IMR-90 (cell line): ENCODE results near the gene CPXCR1. TPM values are rescaled to one million over a fixed set of nuclear protein-coding genes. Genes with fewer than 3 reads are reported as not detected.

Experiments used
- ATAC-seq: fragments of 200-7000 bp; cut with Tn5 transposase; 2 replicates; pipeline ENCODE4 v1.9.1; 2020; ENCODE audit warnings: low read depth, mild to moderate bottlenecking, moderate library complexity
- BruUV-seq: library from RNA; stranded (reverse); fragments of 400-500 nt; replicated peaks from 2 replicates; lab custom pipeline; 2021; lab: Mats Ljungman, UMichigan
- CTCF ChIA-PET: fragments of 300-600 bp; formaldehyde crosslinking; extraction: SDS; loops from one replicate; lab custom pipeline; 2021; ENCODE audit warnings: antibody characterized with exemption; lab: Yijun Ruan, JAX
- POLR2A ChIA-PET: fragments of 300-600 bp; sonication (Branson Sonifier 250); formaldehyde crosslinking; loops from one replicate; lab custom pipeline; 2022; ENCODE audit warnings: antibody characterized with exemption; ENCODE audit not compliant: unreplicated experiment; lab: Charles Lee
- DNase-seq: peaks from one replicate; pipeline ENCODE4 v3.0.0; 2013
- H2AFZ ChIP-seq: replicated peaks from 2 replicates; pipeline ENCODE3; 2013; ENCODE audit warnings: low read length, mild to moderate bottlenecking; ENCODE audit not compliant: poor library complexity
- H2AK5ac ChIP-seq: 2 replicates; pipeline ENCODE4 v1.6.1; 2013; ENCODE audit warnings: low read depth, low read length, inconsistent platforms
- H2AK9ac ChIP-seq: replicated peaks from 2 replicates; pipeline ENCODE3; 2013; ENCODE audit warnings: mild to moderate bottlenecking, low read depth, low read length, moderate library complexity; ENCODE audit not compliant: poor library complexity
- H2BK120ac ChIP-seq: 2 replicates; pipeline ENCODE4 v1.6.1; 2013; ENCODE audit warnings: low read depth, low read length, inconsistent platforms
- H2BK15ac ChIP-seq: 3 replicates; pipeline ENCODE4 v1.6.1; 2013; ENCODE audit warnings: low read depth, low read length, inconsistent platforms
- H2BK20ac ChIP-seq: 2 replicates; pipeline ENCODE4 v1.6.1; 2013; ENCODE audit warnings: low read depth, mild to moderate bottlenecking, inconsistent platforms, low read length, moderate library complexity
- H2BK5ac ChIP-seq: 2 replicates; pipeline ENCODE4 v1.6.1; 2013; ENCODE audit warnings: mild to moderate bottlenecking, low read depth, low read length, inconsistent platforms; ENCODE audit not compliant: poor library complexity, severe bottlenecking
- H3K14ac ChIP-seq: replicated peaks from 2 replicates; pipeline ENCODE4 v1.6.1; 2013; ENCODE audit warnings: low read depth, low read length, inconsistent platforms
- H3K18ac ChIP-seq: 2 replicates; pipeline ENCODE4 v1.6.1; 2013; ENCODE audit warnings: low read depth, low read length, control low read depth
- H3K23ac ChIP-seq: 2 replicates; pipeline ENCODE4 v1.6.1; 2013; ENCODE audit warnings: low read depth, low read length, inconsistent platforms
- H3K27ac ChIP-seq: 2 replicates; pipeline ENCODE4 v1.5.1; 2013; ENCODE audit warnings: mild to moderate bottlenecking, control low read depth, low read length; ENCODE audit not compliant: insufficient read depth
- H3K27me3 ChIP-seq: 2 replicates; pipeline ENCODE4 v1.6.1; 2013; ENCODE audit warnings: low read length; ENCODE audit not compliant: control insufficient read depth, insufficient read depth
- H3K36me3 ChIP-seq: 2 replicates; pipeline ENCODE4 v1.6.1; 2013; ENCODE audit warnings: low read length, mixed read lengths; ENCODE audit not compliant: control insufficient read depth, insufficient read depth
- H3K4ac ChIP-seq: 2 replicates; pipeline ENCODE4 v1.6.1; 2013; ENCODE audit warnings: low read depth, low read length, inconsistent platforms
- H3K4me1 ChIP-seq: 2 replicates; pipeline ENCODE4 v1.6.1; 2013; ENCODE audit warnings: low read length, mixed read lengths; ENCODE audit not compliant: control insufficient read depth, insufficient read depth
- H3K4me2 ChIP-seq: 2 replicates; pipeline ENCODE4 v1.6.1; 2013; ENCODE audit warnings: low read depth, mild to moderate bottlenecking, control low read depth, low read length, moderate library complexity
- H3K4me3 ChIP-seq: 2 replicates; pipeline ENCODE4 v1.5.1; 2013; ENCODE audit warnings: low read depth, mild to moderate bottlenecking, control low read depth, low read length, moderate library complexity; ENCODE audit not compliant: insufficient read depth
- H3K56ac ChIP-seq: 2 replicates; pipeline ENCODE4 v1.6.1; 2013; ENCODE audit warnings: low read length, inconsistent platforms; ENCODE audit not compliant: insufficient read depth; ENCODE audit errors: extremely low read depth
- H3K79me1 ChIP-seq, 2 experiments: 2 replicates each; pipeline ENCODE4 v1.6.1; 2013; ENCODE audit warnings: low read length in 2 of 2, inconsistent platforms in 1 of 2, low read depth in 1 of 2
- H3K9ac ChIP-seq: 2 replicates; pipeline ENCODE4 v1.6.1; 2013; ENCODE audit warnings: low read depth, low read length, control low read depth
- H3K9me1 ChIP-seq: 2 replicates; pipeline ENCODE4 v1.6.1; 2013; ENCODE audit warnings: low read length, inconsistent platforms; ENCODE audit not compliant: insufficient read depth
- H3K9me3 ChIP-seq: 2 replicates; pipeline ENCODE4 v1.6.1; 2013; ENCODE audit warnings: low read length; ENCODE audit not compliant: control insufficient read depth, insufficient read depth
- H4K20me1 ChIP-seq: 2 replicates; pipeline ENCODE4 v1.6.1; 2013; ENCODE audit warnings: low read length, inconsistent platforms; ENCODE audit not compliant: insufficient read depth
- H4K5ac ChIP-seq: 2 replicates; pipeline ENCODE4 v1.6.1; 2013; ENCODE audit warnings: mild to moderate bottlenecking, low read depth, low read length, control low read depth
- H4K8ac ChIP-seq, 2 experiments: 2 replicates each; pipeline ENCODE4 v1.6.1; 2013; ENCODE audit warnings: low read depth in 2 of 2, low read length in 2 of 2, control low read depth in 1 of 2, inconsistent platforms in 1 of 2
- H4K91ac ChIP-seq: 2 replicates; pipeline ENCODE4 v1.6.1; 2013; ENCODE audit warnings: low read depth, low read length, inconsistent platforms; ENCODE audit not compliant: insufficient read depth
- BHLHE40 ChIP-seq: fragments of 150-350 bp; IDR thresholded peaks from 2 replicates; pipeline ENCODE4 v1.6.1; 2016; ENCODE audit warnings: mild to moderate bottlenecking, low read depth, low read length
- CEBPB ChIP-seq: IDR thresholded peaks from 2 replicates; pipeline ENCODE4 v1.6.1; 2012; ENCODE audit warnings: low read depth, low read length, improper control_type of control experiment
- CHD1 ChIP-seq: IDR thresholded peaks from 2 replicates; pipeline ENCODE4 v1.6.1; 2012; ENCODE audit warnings: low read depth, low read length, improper control_type of control experiment
- FOS ChIP-seq: fragments of 150-350 bp; IDR thresholded peaks from 2 replicates; pipeline ENCODE4 v1.6.1; 2016; ENCODE audit warnings: low read depth, low read length
- MAFK ChIP-seq: IDR thresholded peaks from 2 replicates; pipeline ENCODE4 v1.6.1; 2012; ENCODE audit warnings: low read depth, low read length, improper control_type of control experiment
- MAZ ChIP-seq: IDR thresholded peaks from 2 replicates; pipeline ENCODE4 v1.6.1; 2012; ENCODE audit warnings: low read depth, mild to moderate bottlenecking, low read length, improper control_type of control experiment, moderate library complexity, borderline replicate concordance
- MXI1 ChIP-seq: IDR thresholded peaks from 2 replicates; pipeline ENCODE4 v1.6.1; 2012; ENCODE audit warnings: low read depth, mild to moderate bottlenecking, low read length, moderate library complexity, borderline replicate concordance
- NFE2L2 ChIP-seq: fragments of 150-350 bp; IDR thresholded peaks from 2 replicates; pipeline ENCODE4 v1.6.1; 2016; ENCODE audit warnings: low read depth, mild to moderate bottlenecking, low read length
- POLR2A ChIP-seq: IDR thresholded peaks from 2 replicates; pipeline ENCODE4 v1.6.1; 2012; ENCODE audit warnings: mild to moderate bottlenecking, low read depth, low read length
- RAD21 ChIP-seq: IDR thresholded peaks from 2 replicates; pipeline ENCODE4 v1.6.1; 2012; ENCODE audit warnings: low read length, improper control_type of control experiment
- RCOR1 ChIP-seq: IDR thresholded peaks from 2 replicates; pipeline ENCODE4 v1.6.1; 2012; ENCODE audit warnings: mild to moderate bottlenecking, low read length, improper control_type of control experiment; ENCODE audit not compliant: insufficient replicate concordance
- RFX5 ChIP-seq: IDR thresholded peaks from 2 replicates; pipeline ENCODE4 v1.8.0; 2012; ENCODE audit warnings: low read depth, mild to moderate bottlenecking, low read length, moderate library complexity
- SMC3 ChIP-seq: fragments of 150-350 bp; IDR thresholded peaks from 2 replicates; pipeline ENCODE4 v1.6.1; 2016; ENCODE audit warnings: low read depth, mild to moderate bottlenecking, antibody characterized with exemption, low read length, moderate library complexity
- WGBS, 2 experiments: methylation state at CpG; one replicate each; pipeline versions ENCODE4 v1.1.5 to v1.1.7; 2013; ENCODE audit warnings: missing lambda C conversion rate in 2 of 2; ENCODE audit not compliant: insufficient read length in 1 of 2; ENCODE audit errors: extremely low coverage in 2 of 2; 5-methylcytosine and 5-hydroxymethylcytosine counted together
- dilution Hi-C: fragments of 300-500 bp; cut with HindIII; formaldehyde crosslinking; loops from one replicate; pipeline ENCODE4 v1.14.3; 2018; ENCODE audit warnings: low sequenced_read_pairs; ENCODE audit not compliant: unreplicated experiment
- in situ Hi-C: fragments of 300-500 bp; cut with MboI; formaldehyde crosslinking; loops from 3 replicates; pipeline ENCODE4 v1.14.3; 2019; ENCODE audit warnings: low sequenced_read_pairs, inconsistent platforms, mixed read lengths
- intact Hi-C: fragments of 100-400 bp; cut with micrococcal nuclease; formaldehyde crosslinking; loops from 2 replicates; pipeline ENCODE4 v1.10.0; 2022
- polyA plus RNA-seq, 3 experiments: library from polyadenylated mRNA; depleted of rRNA; stranded (reverse); fragments of >200 nt; gene quantifications; 2 replicates each; pipeline ENCODE4 v1.2.3, GENCODE V29; 2012; ENCODE audit warnings: low replicate concordance in 1 of 3
- total RNA-seq: library from RNA; depleted of rRNA; stranded (reverse); fragments of >200 nt; gene quantifications from 2 replicates; pipeline ENCODE4 v1.2.3, GENCODE V29; 2012
- TF ChIP-seq, protein P1 (sequence below): fragments of 150-350 bp; IDR thresholded peaks from 2 replicates; pipeline ENCODE4 v1.6.1; 2016; ENCODE audit warnings: low read depth, mild to moderate bottlenecking, low read length, moderate library complexity, borderline replicate concordance
- TF ChIP-seq, protein P2 (sequence below): conservative IDR thresholded peaks from 2 replicates; pipeline ENCODE4 v1.5.1; 2012; ENCODE audit warnings: mild to moderate bottlenecking, low read depth, low read length, improper control_type of control experiment
- TF ChIP-seq, protein P3 (sequence below): fragments of 150-350 bp; IDR thresholded peaks from 2 replicates; pipeline ENCODE4 v1.6.1; 2017; ENCODE audit warnings: mild to moderate bottlenecking, antibody characterized with exemption, low read length, low read depth

The CPXCR1 gene
- total and polyA plus RNA-seq, 2 of the 4 experiments (the other 2 are of a cell fraction) = not detected

DNA sequence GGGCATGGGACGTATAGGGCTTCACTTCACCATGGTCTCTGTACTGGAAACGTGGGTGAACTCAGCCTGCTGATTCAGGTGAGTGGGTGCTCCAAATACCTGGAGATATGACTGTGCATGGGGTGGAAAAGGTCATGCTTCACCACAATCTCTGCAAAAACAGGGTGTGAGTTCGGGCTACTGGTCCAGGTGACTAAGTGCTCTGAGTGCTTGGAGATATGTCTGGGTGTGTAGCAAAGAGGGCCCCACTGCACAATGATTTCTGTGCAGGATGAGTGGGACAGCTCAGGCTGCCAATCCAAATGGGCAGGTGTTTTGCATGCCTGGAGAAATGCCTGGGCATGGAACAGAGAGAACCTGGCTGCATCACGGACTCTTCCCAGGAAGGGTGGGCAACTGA lies 11.2 kb upstream of the CPXCR1 start:
- dilution Hi-C loops (no loop called here), in situ Hi-C loops (no loop called here), intact Hi-C loops (no loop called here)
- DNase-seq (no peak), ATAC-seq (no peak)
- Histone ChIP-seq H2AK5ac (no peak overlapping the region), H3K56ac (no peak overlapping the region), H3K18ac (no peak overlapping the region), H3K9ac (no peak overlapping the region), H2AK9ac (no peak overlapping the region), H3K9me1 (no peaks in the 10 kb centered on the region), H2BK20ac (no peak overlapping the region), H3K4me1 (no peaks in the 10 kb centered on the region), H3K36me3 (no peaks in the 10 kb centered on the region), H3K79me1 (no peaks in the 10 kb centered on the region), H2AFZ (no peak overlapping the region), H4K8ac (no peak overlapping the region), H4K20me1 (no peaks in the 10 kb centered on the region), H3K14ac (no peak overlapping the region), H3K4me2 (no peak overlapping the region), H3K23ac (no peak overlapping the region), H4K5ac (no peak overlapping the region), H3K9me3 (peaks cover 2% of the 10 kb centered on the region; the same call in 1 of the 2 replicates), H3K4me3 (no peak overlapping the region), H3K27ac (no peak overlapping the region), H3K4ac (no peak overlapping the region), H2BK15ac (no peak overlapping the region), H2BK120ac (no peak overlapping the region), H3K27me3 (no peaks in the 10 kb centered on the region; the same call in 1 of the 2 replicates), H2BK5ac (no peak overlapping the region), H4K91ac (no peak overlapping the region)
- WGBS, 2 experiments = 0% methylated on average over 1 of the region's 4 CpGs; no CpG with 5 or more reads in 1 of the 2 experiments
- CTCF ChIA-PET = no interaction called here
- TF ChIP-seq RFX5 = no peak
- no peak for TF ChIP-seq CEBPB
- no peak for TF ChIP-seq MXI1
- TF ChIP-seq BHLHE40 = no peak
- TF ChIP-seq MAZ = no peak
- TF ChIP-seq, protein P1, sequence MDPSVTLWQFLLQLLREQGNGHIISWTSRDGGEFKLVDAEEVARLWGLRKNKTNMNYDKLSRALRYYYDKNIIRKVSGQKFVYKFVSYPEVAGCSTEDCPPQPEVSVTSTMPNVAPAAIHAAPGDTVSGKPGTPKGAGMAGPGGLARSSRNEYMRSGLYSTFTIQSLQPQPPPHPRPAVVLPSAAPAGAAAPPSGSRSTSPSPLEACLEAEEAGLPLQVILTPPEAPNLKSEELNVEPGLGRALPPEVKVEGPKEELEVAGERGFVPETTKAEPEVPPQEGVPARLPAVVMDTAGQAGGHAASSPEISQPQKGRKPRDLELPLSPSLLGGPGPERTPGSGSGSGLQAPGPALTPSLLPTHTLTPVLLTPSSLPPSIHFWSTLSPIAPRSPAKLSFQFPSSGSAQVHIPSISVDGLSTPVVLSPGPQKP = no peak
- TF ChIP-seq RAD21 = no peak
- TF ChIP-seq RCOR1 = no peak
- TF ChIP-seq NFE2L2 = no peak
- no peak for TF ChIP-seq FOS
- TF ChIP-seq, protein P2, sequence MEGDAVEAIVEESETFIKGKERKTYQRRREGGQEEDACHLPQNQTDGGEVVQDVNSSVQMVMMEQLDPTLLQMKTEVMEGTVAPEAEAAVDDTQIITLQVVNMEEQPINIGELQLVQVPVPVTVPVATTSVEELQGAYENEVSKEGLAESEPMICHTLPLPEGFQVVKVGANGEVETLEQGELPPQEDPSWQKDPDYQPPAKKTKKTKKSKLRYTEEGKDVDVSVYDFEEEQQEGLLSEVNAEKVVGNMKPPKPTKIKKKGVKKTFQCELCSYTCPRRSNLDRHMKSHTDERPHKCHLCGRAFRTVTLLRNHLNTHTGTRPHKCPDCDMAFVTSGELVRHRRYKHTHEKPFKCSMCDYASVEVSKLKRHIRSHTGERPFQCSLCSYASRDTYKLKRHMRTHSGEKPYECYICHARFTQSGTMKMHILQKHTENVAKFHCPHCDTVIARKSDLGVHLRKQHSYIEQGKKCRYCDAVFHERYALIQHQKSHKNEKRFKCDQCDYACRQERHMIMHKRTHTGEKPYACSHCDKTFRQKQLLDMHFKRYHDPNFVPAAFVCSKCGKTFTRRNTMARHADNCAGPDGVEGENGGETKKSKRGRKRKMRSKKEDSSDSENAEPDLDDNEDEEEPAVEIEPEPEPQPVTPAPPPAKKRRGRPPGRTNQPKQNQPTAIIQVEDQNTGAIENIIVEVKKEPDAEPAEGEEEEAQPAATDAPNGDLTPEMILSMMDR = no peak
- TF ChIP-seq, protein P3, sequence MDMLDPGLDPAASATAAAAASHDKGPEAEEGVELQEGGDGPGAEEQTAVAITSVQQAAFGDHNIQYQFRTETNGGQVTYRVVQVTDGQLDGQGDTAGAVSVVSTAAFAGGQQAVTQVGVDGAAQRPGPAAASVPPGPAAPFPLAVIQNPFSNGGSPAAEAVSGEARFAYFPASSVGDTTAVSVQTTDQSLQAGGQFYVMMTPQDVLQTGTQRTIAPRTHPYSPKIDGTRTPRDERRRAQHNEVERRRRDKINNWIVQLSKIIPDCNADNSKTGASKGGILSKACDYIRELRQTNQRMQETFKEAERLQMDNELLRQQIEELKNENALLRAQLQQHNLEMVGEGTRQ = no peak
- TF ChIP-seq MAFK = no peak
- no peak for TF ChIP-seq CHD1
- no peak for TF ChIP-seq POLR2A
- no peak for TF ChIP-seq SMC3
- POLR2A ChIA-PET = no interaction called here
- BruUV-seq = no TSS peak
